ENCODE data around the gene NUP205. TPM values are rescaled to one million over a fixed set of nuclear protein-coding genes. Genes with fewer than 3 reads are reported as not detected.

NUP205 gene
- total and polyA plus RNA-seq, 2 of the 13 experiments (the other 11 are each of a cell fraction or from before 2014, with no cell fraction given) = 46.2 to 87.2 TPM

DNA sequence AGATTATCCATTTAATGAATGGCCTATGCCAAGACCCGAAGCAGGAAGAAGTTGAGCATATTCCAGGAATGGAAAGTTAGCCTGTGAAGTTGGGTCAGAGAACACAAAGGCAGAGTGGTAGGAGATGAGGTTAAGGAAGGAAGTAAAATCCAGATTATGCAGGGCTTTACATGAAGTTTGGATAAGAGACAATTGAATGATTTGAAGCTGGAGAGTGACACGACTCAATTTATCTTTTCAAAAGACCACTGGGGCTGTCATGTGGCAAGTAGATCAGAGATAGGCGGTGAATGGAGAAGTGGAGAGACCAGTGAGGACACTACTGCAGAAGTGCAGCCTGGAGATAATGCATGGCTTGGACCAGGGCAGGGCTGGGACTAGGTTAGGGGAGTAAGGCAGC is 40.7 kb upstream of the NUP205 start:
- ChIA-PET CTCF (ENCODE audit: low intra/inter-chr PET ratio, low total read pairs) (no interaction called here), POLR2A (no interaction called here)
- ATAC-seq (no peak), FAIRE-seq (no peak), DNase-seq (ENCODE audit: low spot score) (no peak)
- Histone ChIP-seq H3K4me3 (replicated peaks in 1 of 3; ENCODE audit: insufficient read depth in 1 of 3, low read depth in 2 of 3, low read length in 3 of 3) (no peak overlapping the region), H3K36me3 (replicated peaks in 1 of 2; ENCODE audit: control insufficient read depth in 1 of 2, insufficient read depth in 2 of 2, low read length in 2 of 2) (no peaks in the 10 kb centered on the region), H3K27ac (ENCODE audit: extremely low read length, insufficient read depth, low read length) (no peak overlapping the region), H2AFZ (ENCODE audit: low read length) (no peak overlapping the region), H3K9me3 (ENCODE audit: low read length) (no peaks in the 10 kb centered on the region), H3K79me2 (ENCODE audit: insufficient read depth, low read length) (no peaks in the 10 kb centered on the region), H3K4me1 (ENCODE audit: insufficient read depth, low read length) (peaks cover 31% of the 10 kb centered on the region), H3K27me3 (ENCODE audit: control insufficient read depth in 1 of 2, insufficient read depth in 2 of 2, low read length in 2 of 2) (no peaks in the 10 kb centered on the region), H3K4me2 (ENCODE audit: low read depth, low read length) (no peak overlapping the region), H4K20me1 (ENCODE audit: insufficient read depth, low read length) (no peaks in the 10 kb centered on the region), H3K9ac (ENCODE audit: insufficient read depth, low read depth, low read length) (no peak overlapping the region)
- BruUV-seq (replicated peaks) = no TSS peak
- in situ Hi-C loops (cut with HindIII; ENCODE audit: extremely low pct_ligation_motif_present, low pct_unique_long_range_greater_than_20kb) (no loop called here), intact Hi-C loops (cut with micrococcal nuclease; ENCODE audit: unreplicated experiment) (no loop called here)
- WGBS (ENCODE audit: low lambda C conversion rate) = 42% methylated on average over 3 of the region's 3 CpGs
- TF ChIP-seq, protein P1, sequence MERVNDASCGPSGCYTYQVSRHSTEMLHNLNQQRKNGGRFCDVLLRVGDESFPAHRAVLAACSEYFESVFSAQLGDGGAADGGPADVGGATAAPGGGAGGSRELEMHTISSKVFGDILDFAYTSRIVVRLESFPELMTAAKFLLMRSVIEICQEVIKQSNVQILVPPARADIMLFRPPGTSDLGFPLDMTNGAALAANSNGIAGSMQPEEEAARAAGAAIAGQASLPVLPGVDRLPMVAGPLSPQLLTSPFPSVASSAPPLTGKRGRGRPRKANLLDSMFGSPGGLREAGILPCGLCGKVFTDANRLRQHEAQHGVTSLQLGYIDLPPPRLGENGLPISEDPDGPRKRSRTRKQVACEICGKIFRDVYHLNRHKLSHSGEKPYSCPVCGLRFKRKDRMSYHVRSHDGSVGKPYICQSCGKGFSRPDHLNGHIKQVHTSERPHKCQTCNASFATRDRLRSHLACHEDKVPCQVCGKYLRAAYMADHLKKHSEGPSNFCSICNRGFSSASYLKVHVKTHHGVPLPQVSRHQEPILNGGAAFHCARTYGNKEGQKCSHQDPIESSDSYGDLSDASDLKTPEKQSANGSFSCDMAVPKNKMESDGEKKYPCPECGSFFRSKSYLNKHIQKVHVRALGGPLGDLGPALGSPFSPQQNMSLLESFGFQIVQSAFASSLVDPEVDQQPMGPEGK (CRISPR knock-in tag; IDR thresholded peaks at IDR 0.05) = no peak
- TF ChIP-seq, protein P2, sequence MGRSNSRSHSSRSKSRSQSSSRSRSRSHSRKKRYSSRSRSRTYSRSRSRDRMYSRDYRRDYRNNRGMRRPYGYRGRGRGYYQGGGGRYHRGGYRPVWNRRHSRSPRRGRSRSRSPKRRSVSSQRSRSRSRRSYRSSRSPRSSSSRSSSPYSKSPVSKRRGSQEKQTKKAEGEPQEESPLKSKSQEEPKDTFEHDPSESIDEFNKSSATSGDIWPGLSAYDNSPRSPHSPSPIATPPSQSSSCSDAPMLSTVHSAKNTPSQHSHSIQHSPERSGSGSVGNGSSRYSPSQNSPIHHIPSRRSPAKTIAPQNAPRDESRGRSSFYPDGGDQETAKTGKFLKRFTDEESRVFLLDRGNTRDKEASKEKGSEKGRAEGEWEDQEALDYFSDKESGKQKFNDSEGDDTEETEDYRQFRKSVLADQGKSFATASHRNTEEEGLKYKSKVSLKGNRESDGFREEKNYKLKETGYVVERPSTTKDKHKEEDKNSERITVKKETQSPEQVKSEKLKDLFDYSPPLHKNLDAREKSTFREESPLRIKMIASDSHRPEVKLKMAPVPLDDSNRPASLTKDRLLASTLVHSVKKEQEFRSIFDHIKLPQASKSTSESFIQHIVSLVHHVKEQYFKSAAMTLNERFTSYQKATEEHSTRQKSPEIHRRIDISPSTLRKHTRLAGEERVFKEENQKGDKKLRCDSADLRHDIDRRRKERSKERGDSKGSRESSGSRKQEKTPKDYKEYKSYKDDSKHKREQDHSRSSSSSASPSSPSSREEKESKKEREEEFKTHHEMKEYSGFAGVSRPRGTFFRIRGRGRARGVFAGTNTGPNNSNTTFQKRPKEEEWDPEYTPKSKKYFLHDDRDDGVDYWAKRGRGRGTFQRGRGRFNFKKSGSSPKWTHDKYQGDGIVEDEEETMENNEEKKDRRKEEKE (IDR thresholded peaks at IDR 0.05) = no peak
- TF ChIP-seq ZNF530 (CRISPR knock-in tag; IDR thresholded peaks at IDR 0.05; ENCODE audit: low read depth) = no peak
- TF ChIP-seq, protein P3, sequence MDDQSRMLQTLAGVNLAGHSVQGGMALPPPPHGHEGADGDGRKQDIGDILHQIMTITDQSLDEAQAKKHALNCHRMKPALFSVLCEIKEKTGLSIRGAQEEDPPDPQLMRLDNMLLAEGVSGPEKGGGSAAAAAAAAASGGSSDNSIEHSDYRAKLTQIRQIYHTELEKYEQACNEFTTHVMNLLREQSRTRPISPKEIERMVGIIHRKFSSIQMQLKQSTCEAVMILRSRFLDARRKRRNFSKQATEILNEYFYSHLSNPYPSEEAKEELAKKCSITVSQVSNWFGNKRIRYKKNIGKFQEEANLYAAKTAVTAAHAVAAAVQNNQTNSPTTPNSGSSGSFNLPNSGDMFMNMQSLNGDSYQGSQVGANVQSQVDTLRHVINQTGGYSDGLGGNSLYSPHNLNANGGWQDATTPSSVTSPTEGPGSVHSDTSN (CRISPR knock-in tag; IDR thresholded peaks at IDR 0.05; ENCODE audit: borderline replicate concordance) = no peak
- TF ChIP-seq NFIB (CRISPR knock-in tag; IDR thresholded peaks at IDR 0.05; ENCODE audit: borderline replicate concordance) = no peak
- TF ChIP-seq PCBP2 (optimal IDR thresholded peaks at IDR 0.05; ENCODE audit: low read depth, low read length, poor library complexity, severe bottlenecking) = no peak
- TF ChIP-seq ZNF678 (CRISPR knock-in tag; IDR thresholded peaks at IDR 0.05) = no peak
- TF ChIP-seq MZF1 (CRISPR knock-in tag; IDR thresholded peaks at IDR 0.05; ENCODE audit: borderline replicate concordance) = no peak
- TF ChIP-seq TBX2 (CRISPR knock-in tag; IDR thresholded peaks at IDR 0.05; ENCODE audit: borderline replicate concordance) = no peak
- no peak for TF ChIP-seq NR1H2 (CRISPR knock-in tag; IDR thresholded peaks at IDR 0.05; ENCODE audit: borderline replicate concordance, low read depth)
- no peak for TF ChIP-seq ZNF781 (CRISPR knock-in tag; IDR thresholded peaks at IDR 0.05; ENCODE audit: borderline replicate concordance, not compliant biosample characterization)
- TF ChIP-seq HNRNPH1 (optimal IDR thresholded peaks at IDR 0.05; ENCODE audit: low read depth, low read length) = no peak
- TF ChIP-seq MYC (CRISPR knock-in tag; IDR thresholded peaks at IDR 0.05; ENCODE audit: borderline replicate concordance) = no peak
- no peak for TF ChIP-seq NONO (IDR thresholded peaks at IDR 0.05)
- no peak for TF ChIP-seq NONO (CRISPR knock-in tag; conservative IDR thresholded peaks at IDR 0.05)
- no peak for TF ChIP-seq CHD2 (IDR thresholded peaks at IDR 0.05; ENCODE audit: low read depth, low read length)

All from HepG2 (cell line).